ENCODE measurements around the gene NFXL1.

NFXL1 gene

GRCh38 chr4:47831026-47831679 is 83.2 kb downstream of the NFXL1 start:
- no peak for DNase-seq (ENCODE audit: low spot score)

- DNase-seq (ENCODE audit: low spot score) = no peak
Measured at GRCh38 chr4:47830265-47831025, 83.9 kb downstream of the NFXL1 start.

- DNase-seq (ENCODE audit: low spot score) = no peak
Measured at GRCh38 chr4:47829438-47829837, 84.9 kb downstream of the NFXL1 start.

- DNase-seq (ENCODE audit: low spot score) = no peak
Measured at GRCh38 chr4:47827343-47828047, 86.9 kb downstream of the NFXL1 start.

- no peak for DNase-seq (ENCODE audit: low spot score)
Measured at GRCh38 chr4:47824840-47825239, 89.5 kb downstream of the NFXL1 start.

- DNase-seq (ENCODE audit: low spot score) = no peak
Measured at GRCh38 chr4:47819178-47819577, 95.2 kb downstream of the NFXL1 start.

- no peak for DNase-seq (ENCODE audit: low spot score)
Measured at GRCh38 chr4:47817275-47817674, 97.1 kb downstream of the NFXL1 start.

GRCh38 chr4:47816748-47817147 is 97.6 kb downstream of the NFXL1 start:
- DNase-seq (ENCODE audit: low spot score) = no peak

GRCh38 chr4:47814618-47815295 is 99.6 kb downstream of the NFXL1 start:
- DNase-seq (ENCODE audit: low spot score) = no peak

- no peak for DNase-seq (ENCODE audit: low spot score)
Measured at GRCh38 chr4:47809654-47810203, 104.7 kb downstream of the NFXL1 start.

- no peak for DNase-seq (ENCODE audit: low spot score)
Measured at GRCh38 chr4:47804598-47804997, 109.8 kb downstream of the NFXL1 start.

GRCh38 chr4:47801481-47802002 is 112.8 kb downstream of the NFXL1 start:
- no peak for DNase-seq (ENCODE audit: low spot score)

GRCh38 chr4:47798165-47798564 is 116.2 kb downstream of the NFXL1 start:
- no peak for DNase-seq (ENCODE audit: low spot score)

Measured in CD4-positive, alpha-beta T cell treated with Interleukin-15 for 4 hours (primary cell).